HL-60/S4 treated with phorbol 12-myristate 13-acetate at 8.2 ng/mL for 4 days and 3 days (cell line): ENCODE measurements around the gene HOATZ.

Experiments
- in situ Hi-C: fragments of 300-500 bp; cut with MboI; formaldehyde crosslinking; loops from 2 replicates; pipeline ENCODE4 v1.15.0; 2022; ENCODE audit warnings: low sequenced_read_pairs

Gene HOATZ

GRCh38 chr11:111548525-111548924, 33.9 kb downstream of the HOATZ start:
- in situ Hi-C loops = no loop called here

GRCh38 chr11:111549196-111549868, 34.8 kb downstream of the HOATZ start:
- in situ Hi-C loops = no loop called here

GRCh38 chr11:111549869-111550203, 35.3 kb downstream of the HOATZ start:
- in situ Hi-C loops = no loop called here

GRCh38 chr11:111550258-111550657, 35.7 kb downstream of the HOATZ start:
- in situ Hi-C loops = no loop called here

- in situ Hi-C loops = no loop called here
These were observed 40.0 kb downstream of the HOATZ start for GRCh38 chr11:111554532-111554931.

GRCh38 chr11:111555255-111555654, 40.7 kb downstream of the HOATZ start:
- in situ Hi-C loops = no loop called here

- in situ Hi-C loops = no loop called here
These were observed 43.0 kb downstream of the HOATZ start for GRCh38 chr11:111557425-111558111.

- in situ Hi-C loops = no loop called here
These were observed 45.4 kb downstream of the HOATZ start for GRCh38 chr11:111559800-111560464.

- in situ Hi-C loops = no loop called here
These were observed 46.2 kb downstream of the HOATZ start for GRCh38 chr11:111560800-111561199.

- in situ Hi-C loops = no loop called here
These were observed 46.7 kb downstream of the HOATZ start for GRCh38 chr11:111561306-111561705.

- in situ Hi-C loops = no loop called here
These were observed 47.3 kb downstream of the HOATZ start for GRCh38 chr11:111561791-111562325.

GRCh38 chr11:111562692-111563389, 48.3 kb downstream of the HOATZ start:
- in situ Hi-C loops = no loop called here

GRCh38 chr11:111565114-111565720, 50.6 kb downstream of the HOATZ start:
- in situ Hi-C loops = no loop called here

GRCh38 chr11:111566324-111566723, 51.7 kb downstream of the HOATZ start:
- in situ Hi-C loops = no loop called here

- in situ Hi-C loops = no loop called here
These were observed 54.9 kb downstream of the HOATZ start for GRCh38 chr11:111569476-111569875.

- in situ Hi-C loops = no loop called here
These were observed 56.2 kb downstream of the HOATZ start for GRCh38 chr11:111570796-111571195.

- in situ Hi-C loops = no loop called here
These were observed 57.4 kb downstream of the HOATZ start for GRCh38 chr11:111571829-111572501.

GRCh38 chr11:111572581-111572980, 58.0 kb downstream of the HOATZ start:
- in situ Hi-C loops = no loop called here

GRCh38 chr11:111573821-111574249, 59.3 kb downstream of the HOATZ start:
- in situ Hi-C loops = no loop called here
